HL-60 (cell line): ENCODE results near the gene RIC8B.

Experiments used
- CTCF ChIP-seq: IDR thresholded peaks from one replicate; pipeline ENCODE4 v1.5.1; 2011; ENCODE audit warnings: low read length, control low read depth, inconsistent platforms; ENCODE audit not compliant: insufficient read depth
- REST ChIP-seq: IDR thresholded peaks from 2 replicates; pipeline ENCODE4 v1.6.1; 2012; ENCODE audit warnings: low read depth; ENCODE audit not compliant: insufficient replicate concordance

- TF ChIP-seq CTCF (no peak), REST (no peak)
These were observed 137.1 kb downstream of the RIC8B start for GRCh38 chr12:106911581-106911980.
